Midbrain (tissue), 1 donor: ENCODE measurements around the gene RPL3.

Experiments used
- DNase-seq: peaks from one replicate; lab custom pipeline; 2025; lab: John Stamatoyannopoulos, UW

RPL3 gene

DNA sequence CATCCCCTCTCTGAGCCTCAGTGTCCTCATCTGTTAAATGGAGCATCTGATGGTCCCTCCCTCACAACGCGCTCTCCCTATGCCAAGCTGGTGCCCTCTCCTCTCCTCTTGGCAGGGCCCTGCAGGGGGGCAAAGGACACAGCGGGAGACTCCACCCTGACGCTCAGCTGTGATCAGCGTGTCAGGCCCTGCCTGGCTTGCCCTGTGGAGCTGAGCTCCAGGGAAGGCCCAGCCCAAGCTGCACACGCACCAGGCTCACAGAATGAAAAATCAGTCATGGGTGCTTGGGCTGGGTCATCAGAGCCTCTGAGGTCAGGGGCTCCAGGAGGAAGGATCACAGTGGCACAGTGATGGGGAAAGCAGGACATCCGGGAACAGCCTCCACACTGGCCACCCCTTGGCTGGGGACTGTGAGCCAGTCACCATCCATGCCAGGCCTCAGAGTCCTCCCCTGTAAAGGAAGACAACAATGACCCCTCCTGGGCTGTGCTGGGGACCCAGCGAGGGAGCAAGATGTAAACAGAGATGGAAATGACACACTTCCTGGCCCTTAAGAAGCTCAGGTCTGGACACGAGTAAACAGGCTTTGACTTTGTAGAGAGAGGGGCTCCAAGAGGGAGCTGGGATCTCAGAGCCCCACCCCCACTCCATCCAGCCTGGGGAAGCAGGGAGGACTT lies 36.6 kb downstream of the RPL3 start:
- no peak for DNase-seq

DNA sequence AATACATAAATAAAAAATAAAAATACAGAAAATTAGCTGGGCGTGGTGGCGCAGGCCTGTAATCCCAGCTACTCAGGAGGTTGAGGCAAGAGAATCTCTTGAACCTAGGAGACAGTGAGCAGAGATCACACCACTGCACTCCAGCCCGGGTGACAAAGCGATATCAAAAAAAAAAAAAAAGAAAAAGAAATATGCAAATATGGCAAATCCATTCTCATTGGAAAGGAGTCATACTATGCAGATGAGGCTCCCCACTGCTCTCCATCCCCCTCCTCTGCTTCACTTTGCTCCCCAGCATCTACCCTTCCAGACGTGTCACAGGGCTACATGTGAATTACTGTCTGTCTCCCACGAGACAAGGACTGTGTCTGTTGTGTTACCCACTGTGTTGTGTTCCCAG lies 38.3 kb downstream of the RPL3 start:
- DNase-seq, result no peak

DNA sequence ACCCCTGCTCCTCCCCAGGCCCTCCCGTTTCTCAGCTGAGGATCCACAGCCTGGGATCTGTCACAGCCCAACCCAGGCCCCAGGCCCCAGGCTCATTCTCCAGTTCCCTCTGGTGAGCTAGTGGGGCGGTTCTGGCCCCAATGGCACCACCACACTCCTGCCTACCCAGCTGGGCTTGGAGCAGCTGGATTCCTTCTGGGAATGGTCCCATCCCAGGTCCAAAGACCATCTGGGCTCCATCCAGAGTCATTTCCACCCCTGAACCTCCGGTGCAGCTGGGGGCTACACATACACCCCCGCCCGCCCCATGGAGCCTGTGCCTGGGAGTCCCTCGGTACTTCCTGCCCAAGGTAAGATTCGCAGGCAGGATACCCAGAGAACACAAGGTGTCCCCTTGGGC lies 39.2 kb downstream of the RPL3 start:
- no peak for DNase-seq

DNA sequence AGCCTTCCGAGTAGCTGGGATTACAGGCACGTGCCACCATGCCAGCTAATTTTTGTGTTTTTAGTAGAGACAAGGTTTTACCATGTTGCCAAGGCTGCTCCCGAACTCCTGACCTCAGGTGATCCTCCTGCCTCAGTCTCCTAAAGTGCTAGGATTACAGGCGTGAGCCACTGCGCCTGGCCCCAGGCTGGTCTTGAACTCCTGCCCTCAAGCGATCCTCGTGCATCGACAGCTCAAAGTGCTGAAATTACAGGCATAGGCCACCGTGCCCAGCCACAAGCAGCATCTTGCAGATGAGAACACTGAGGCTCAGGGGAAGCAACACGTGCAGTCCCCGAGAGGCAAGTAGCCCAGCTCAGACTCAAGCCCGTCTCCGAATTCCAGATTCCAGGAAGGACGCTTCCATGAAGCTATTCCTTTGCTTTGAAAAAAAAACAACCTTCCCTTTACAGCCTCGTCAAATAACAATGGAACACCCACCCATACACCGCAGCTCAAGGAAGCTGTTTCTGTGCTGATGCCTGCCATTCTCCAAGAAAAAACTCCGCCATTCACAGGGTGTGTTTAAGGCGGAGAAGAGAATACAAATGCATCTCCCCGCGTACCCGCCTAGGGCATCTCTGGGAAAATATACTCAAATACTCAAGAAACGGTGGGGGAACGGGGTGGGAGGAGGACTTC lies 40.1 kb downstream of the RPL3 start:
- DNase-seq, result no peak

DNA sequence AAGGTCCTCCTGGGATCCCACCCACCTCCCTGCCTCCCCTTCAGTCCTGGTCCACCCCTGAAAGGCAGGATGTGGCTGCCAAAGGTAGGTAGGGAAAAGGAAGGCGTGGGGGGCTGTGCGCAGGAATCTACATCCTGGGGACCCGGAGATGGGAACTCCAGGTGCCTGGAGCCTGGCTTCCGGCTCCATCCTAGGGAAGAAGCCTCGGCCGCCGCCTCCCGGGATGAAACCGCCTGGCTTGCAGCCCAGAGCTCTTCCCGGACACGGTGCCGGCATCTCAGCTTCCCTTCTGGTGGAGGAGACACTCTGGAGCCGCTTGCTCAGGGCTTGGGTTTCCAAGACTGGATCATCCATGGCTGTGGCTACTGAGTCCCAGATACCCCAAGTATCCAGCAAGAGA lies 41.4 kb downstream of the RPL3 start:
- no peak for DNase-seq

DNA sequence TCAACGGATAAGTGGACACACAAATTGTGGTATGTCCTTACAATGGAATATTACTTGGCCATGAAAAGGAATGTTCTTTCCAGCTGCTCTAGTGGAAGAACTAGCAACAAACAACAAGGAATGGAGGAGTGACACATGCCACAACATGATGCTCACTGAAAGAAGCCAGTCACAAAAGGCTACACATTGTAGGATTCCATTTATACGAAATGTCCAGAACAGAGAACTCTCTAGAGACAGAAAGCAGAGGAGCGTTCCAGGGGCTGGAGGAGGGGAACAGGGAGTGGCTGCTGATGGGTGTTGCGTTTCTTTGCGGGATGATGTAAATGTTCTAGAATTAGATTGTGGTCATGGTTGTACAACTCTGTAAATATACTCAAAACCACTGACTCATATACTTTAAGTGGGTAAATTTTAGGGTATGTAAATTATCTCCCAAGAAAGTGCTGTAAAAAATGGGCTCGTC lies 42.2 kb downstream of the RPL3 start:
- DNase-seq, result no peak

DNA sequence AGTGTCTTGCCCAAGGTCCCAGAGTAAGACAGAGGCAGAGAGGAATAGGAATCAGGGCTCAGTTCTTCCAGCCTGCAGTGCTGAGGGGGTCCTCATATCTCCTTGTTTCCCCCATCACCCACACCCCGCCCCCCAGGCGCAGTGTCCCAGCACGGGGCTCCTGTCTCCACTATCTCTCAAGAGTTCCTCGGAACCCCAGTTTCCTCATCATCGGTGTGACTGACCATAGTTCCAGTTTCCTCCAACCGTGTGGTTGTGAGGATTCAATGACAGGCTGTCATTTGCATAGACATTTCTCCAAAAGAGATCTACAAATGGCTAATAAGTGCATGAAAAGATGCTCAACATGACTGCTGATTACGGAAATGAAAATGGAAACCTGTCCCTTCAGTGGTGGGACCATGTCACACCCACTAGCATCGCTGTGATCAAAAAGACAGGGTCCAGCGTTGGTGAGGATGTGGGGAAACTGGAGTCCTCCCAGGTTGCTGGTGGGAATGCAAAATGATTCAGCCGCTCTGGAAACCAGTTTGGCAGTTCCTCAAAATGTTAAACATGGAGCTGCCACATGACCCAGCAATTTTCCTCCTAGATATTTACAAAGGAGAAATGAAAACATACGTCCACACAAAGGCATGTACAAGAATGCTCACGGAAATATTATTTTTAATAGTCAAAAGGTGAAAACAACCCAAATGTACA lies 42.8 kb downstream of the RPL3 start:
- no peak for DNase-seq

DNA sequence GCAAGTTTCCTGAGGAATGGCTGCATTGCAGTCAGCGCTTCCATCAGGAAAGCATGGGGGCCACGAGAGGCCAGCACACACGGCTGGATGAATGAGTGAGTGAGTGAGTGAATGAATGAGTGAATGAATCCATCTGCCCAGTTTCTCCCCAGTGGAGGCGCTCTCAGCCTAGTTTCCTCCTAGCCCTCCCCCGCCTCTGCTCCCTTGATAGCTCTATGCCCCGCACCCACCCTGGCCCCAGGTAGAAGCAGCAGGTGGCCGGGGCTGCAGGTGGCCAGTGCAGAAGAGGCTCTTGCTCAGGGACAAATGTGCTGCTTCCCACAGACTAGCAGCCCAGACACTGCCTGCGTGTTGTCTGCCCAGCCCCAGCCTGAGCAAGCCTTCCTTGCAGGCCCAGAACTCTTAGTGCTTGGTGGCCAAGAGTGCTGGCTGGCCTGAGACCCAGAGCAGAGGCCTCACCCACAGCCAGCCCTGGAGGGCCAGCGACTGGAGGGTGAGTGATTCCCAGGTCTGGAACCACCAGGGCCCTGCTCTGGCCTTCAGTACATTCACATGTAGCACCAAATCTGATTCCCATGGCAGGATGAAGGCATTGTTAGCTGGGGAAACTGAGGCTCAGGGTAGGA lies 43.5 kb downstream of the RPL3 start:
- no peak for DNase-seq

DNA sequence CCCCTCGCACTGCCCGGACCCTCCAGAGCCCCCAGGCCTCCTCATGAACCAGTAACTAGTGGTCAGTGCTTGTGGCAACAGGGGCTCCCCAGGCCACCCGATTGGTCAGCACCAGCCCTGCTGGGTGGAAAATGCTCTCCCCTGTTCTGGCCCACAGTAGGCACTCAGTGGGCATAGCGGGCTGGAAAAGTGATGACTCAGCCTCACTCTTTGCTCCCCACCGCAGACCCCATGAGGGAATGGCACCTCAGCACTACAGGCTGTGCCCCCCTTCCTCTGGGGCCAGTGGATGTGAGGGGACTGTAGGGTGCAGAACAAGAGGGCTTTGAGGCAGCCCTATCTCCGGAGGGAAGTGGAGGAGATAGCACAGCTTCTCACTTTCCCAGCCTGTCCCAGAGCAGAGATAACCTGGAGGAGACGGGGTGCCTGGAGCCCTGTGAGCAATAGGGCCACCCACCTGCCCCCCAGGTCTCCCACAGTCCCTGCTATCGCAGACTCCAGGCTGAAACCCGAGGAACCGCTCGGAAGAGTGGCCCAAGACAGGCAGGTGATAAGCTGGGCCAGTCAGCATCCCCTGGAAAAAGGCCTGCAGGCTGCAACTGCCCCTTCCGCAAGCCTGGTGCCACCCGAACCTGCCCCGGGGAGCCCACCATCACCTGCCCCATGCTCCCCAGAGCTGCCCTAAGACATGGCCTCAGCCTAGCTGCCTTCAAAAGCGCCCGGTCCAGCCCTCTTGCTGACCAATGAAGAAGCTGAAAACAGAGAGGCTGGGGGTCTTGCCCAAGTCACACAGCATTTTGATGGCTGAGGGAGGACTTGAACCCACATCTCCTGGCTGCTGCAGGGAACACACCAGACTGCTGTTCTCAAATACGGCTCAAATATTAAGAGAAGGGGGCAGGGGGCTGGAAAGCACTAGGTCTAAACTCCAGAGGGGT lies 45.2 kb downstream of the RPL3 start:
- DNase-seq, result no peak

DNA sequence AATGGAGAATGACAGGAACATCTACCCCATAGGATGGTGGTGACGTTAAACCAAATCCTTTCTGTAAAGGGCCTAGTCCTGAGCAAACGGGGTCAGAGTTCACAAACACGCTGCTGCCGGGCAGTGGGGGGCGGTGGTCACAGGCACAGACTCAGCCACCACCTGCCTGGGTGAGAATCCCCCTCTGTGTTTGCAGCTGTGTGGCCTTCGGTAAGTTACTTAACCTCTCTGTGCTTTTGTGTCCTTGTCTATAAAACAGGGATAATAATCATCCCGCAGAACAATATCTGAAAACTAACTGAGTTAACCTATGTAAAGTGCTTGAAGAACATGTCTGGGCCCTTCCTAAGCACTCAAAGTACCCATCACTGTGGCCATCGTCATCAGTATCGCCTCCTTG lies 48.6 kb downstream of the RPL3 start:
- no peak for DNase-seq

DNA sequence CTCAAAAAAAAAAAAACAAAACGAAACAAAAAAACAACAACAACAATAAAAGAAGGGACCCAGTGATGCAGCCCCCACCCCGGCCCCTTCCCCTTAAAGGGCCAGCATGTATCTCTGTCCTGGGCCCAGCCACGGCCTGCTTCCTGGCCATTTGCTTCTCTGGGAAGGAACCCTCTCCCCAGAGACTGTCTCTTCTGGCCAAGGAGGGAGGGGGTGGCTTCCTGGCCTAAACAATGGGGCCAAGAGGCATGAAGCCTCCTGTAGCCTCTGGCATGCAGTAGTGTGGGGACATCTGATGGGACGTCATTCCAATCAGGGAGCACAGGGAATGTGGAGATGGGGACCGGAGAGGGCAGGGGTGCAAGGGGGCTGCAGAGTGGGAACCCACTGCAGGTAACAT lies 49.1 kb downstream of the RPL3 start:
- no peak for DNase-seq

DNA sequence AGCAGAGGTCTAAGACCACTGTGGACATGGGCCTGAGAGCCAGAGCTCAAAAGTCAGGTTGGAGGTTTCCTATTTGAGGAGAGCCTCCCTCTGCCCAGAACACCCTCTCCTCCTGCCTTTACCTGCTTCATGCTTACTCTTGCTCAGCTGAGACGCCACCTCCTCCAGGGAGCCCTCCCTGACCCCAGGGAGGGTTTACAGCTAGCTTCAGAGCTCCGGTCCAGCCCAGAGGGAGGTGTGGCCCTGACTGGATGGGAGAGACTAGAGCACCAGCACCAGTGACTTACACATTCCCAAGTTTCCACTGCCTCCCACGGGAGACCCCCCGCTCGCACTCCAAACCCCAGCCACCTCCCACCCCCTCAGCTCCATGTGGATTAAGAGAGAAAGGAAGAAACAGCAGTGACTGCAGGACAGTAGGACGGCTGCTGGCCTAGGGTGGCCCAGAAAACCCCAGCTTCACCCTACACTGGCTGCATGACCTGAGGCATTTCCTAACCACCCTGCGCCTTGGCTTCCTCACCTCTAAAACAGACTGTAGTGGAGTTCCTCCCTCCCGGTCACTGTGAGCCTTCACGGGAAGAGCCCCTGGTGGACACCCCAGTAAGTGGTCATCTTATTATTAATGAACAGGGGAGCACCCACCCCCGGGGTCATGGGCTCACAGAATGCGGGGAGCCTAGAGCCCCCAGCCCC lies 50.2 kb downstream of the RPL3 start:
- no peak for DNase-seq

DNA sequence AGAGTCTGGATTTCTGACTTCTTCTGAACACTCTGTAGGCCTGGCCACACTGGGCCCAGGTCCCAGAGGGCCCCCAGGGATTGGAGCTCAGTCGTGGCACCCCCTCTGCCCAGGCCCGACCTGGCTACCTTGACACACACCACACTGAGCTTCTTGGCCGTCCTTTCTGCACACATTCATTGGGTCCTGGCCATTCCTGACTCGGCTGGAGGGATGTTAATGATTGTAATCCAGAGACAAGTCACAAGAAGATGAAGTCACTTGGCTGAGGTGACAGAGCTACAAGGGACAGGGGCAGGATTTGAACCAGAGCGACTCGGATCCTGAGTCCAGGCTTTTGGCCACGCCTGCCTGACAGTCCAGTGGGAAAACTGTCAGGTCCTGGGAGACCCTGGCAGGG lies 50.8 kb downstream of the RPL3 start:
- DNase-seq, result no peak

DNA sequence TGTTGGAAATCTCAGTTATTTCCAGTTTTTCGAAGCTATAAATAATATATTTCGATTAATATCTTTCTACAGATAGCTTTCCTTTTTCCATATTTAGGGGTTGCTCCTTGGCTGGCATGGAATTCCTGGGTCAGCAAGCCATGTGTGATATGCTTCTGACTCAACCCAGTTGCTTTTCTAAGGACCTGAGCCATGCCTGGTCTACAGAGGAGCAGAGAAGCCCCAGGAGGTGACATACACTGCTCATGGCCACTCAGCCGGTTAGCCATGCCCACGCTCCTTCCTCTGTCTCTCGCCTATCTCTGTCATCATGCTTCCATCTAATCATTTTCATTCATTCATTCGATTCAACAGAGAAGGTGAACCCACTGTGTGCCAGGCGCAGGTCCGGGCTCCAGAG lies 51.4 kb downstream of the RPL3 start:
- DNase-seq, result no peak

DNA sequence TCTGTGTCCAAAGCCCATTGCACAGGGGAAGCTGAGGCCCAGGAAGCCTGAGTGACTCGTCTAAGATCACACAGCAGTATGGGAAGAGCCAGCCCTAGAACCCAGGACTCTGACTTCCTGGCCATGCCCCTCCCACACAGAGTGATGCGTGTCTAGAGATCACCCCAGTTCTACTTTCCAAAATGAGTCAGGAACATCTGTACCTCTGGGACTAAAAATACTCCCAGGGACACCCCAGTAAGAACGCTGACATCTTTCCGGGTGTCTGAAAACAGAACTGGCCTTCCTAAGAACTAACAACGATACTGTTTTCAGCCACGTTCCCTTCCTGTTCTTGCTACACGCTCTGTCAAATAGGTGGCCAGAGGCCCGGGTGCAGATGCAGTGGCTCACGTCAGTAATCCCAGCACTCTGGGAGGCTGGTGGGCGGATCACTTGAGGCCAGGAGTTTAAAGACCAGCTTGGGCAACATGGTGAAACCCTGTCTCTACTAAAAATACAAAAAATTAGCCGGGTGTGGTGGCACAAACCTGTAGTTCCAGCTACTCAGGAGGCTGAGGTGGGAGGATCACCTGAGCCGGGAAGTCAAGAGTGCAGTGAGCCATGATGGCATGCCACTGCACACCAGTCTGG lies 52.9 kb downstream of the RPL3 start:
- peak; percentile 18 for DNase-seq

DNA sequence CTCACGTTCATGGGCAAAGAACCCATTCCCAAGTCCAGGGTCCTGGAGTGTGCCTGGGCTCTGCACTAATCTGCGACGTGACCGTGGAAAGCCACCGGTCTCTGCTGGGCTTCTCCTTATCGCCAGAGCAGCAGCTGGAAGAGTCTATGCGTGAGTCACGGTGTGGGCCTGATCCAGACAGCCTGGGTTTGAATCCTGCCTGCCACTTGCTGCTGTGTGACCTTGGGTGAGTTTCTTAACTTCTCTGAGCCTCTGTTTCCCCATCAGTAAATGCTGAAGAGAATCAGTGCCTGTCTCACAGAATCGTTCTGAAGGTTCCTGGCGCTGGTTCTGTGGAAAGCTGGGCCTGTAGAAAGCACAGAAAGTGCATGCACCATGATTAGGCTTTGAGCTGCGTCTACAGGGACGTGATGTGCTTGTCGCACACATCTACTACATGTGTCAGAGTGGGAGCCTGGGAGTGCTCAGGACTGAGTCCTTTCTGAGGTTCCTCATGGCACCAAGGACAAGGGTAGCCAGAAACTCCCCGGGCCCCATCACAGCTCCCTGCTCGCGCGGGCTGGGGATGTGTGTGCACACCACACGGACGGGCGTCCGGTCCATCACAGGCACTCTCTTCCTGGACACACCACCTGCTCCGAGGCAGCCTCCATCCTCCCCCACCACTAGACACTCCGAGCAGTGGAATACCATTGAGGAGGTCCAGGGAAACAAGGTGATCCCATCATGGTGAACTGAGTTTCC lies 54.1 kb downstream of the RPL3 start:
- no peak for DNase-seq

DNA sequence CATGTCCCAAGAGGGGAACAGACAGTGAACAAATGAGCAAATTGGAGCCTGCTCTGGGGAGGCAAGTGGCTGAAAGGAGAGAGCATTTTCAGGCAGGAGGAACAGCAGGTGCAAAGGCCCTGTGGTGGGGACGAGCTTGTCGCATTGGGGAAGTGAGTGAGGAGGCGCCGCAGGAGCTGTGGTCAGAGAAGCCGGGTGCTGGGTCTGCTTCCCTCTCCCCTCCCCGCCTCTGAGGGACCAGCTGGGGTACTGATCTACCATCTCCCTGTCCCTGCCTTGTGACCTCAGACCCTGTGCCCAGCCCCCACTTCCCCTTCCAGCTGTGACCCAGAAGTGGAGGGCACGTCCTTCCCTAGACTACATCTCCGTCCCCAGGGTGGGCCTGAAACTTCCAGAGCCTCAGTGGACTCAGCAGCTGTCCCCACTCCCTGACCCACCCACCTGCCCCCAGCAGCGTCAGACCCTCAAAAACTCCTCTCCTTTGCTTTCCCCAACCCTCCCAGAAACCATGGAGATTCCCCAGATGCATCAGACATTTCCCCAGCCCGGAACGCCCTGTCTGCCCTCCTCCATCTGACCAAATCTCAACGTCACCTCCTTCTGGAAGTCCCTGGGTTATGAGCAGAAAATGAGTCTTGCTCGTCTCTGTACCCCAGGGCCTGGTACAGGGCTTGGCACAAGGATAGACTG lies 54.9 kb downstream of the RPL3 start:
- no peak for DNase-seq

DNA sequence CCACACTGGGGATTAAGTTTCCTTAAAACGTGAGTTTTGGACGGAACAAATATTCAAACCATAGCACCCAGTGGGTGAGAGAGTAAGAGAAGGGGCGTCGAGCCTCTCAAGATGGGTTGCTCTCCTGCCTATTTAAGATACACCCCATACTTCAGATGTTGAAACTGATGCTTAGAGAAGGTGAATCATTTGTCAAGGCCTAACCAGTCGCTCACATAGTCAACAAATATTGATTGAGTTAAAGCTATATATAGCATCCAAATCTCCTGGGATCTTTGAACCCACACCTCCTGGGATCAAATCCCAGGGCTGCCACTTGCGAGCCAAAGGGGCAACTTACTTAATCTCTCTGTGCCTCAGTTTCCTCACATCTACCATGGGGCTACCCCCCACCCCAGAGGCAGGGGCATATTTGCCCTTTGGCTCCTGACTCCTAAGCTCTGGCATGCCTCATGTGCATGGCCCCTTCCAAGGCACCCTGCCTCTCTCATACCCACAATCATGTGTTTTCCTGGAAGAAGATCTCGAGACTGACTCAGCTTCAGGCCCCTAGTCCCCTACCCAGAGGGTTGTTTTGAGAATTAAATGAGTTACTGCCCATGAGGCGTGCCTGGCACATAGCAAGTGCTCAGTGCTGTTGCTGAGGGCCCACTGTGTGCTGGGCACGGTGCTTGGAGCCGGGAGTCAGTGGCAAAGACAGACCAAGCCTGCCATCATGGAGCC lies 55.6 kb downstream of the RPL3 start:
- DNase-seq, result no peak
